CD14-positive monocyte (primary cell): Measurements from ENCODE around the gene MTSS2. TPM values are rescaled to one million over a fixed set of nuclear protein-coding genes. Genes with fewer than 3 reads are reported as not detected.

Experiments used
- DNase-seq, 3 donors: peaks; one replicate each; pipeline ENCODE4 v3.0.0-alpha.2; 2011 to 2022
- H2AFZ ChIP-seq: 2 replicates; pipeline ENCODE4 v1.6.0; 2012; ENCODE audit warnings: mild to moderate bottlenecking, low read depth, low read length, inconsistent platforms; ENCODE audit not compliant: insufficient read depth, poor library complexity, severe bottlenecking
- H3K27ac ChIP-seq, 2 donors: 1 replicate in 1 of 2; 2 replicates in 1 of 2; pipeline ENCODE4 v1.5.1; 2012 to 2013; ENCODE audit warnings: low read length in 2 of 2, control low read depth in 1 of 2, inconsistent platforms in 1 of 2, low read depth in 1 of 2, mild to moderate bottlenecking in 1 of 2
- H3K27me3 ChIP-seq, 2 donors: one replicate each; pipeline versions ENCODE4 v1.6.0 to v1.6.1; 2011 to 2013; ENCODE audit warnings: low read length in 2 of 2; ENCODE audit not compliant: control insufficient read depth in 2 of 2, insufficient read depth in 2 of 2
- H3K36me3 ChIP-seq, 2 donors: replicated peaks in 1 of 2; 1 replicate in 1 of 2; 2 replicates in 1 of 2; pipeline versions ENCODE4 v1.5.1 to v1.6.1; 2012 to 2013; ENCODE audit warnings: low read length in 2 of 2, control low read depth in 1 of 2, inconsistent platforms in 1 of 2, mild to moderate bottlenecking in 1 of 2; ENCODE audit not compliant: insufficient read depth in 2 of 2, control insufficient read depth in 1 of 2
- H3K4me1 ChIP-seq, 2 donors: 1 replicate in 1 of 2; 2 replicates in 1 of 2; pipeline versions ENCODE4 v1.5.1 to v1.6.1; 2012 to 2013; ENCODE audit warnings: low read length in 2 of 2, control low read depth in 1 of 2, inconsistent platforms in 1 of 2, mild to moderate bottlenecking in 1 of 2, moderate library complexity in 1 of 2; ENCODE audit not compliant: insufficient read depth in 2 of 2, control insufficient read depth in 1 of 2
- H3K4me2 ChIP-seq: replicated peaks from 2 replicates; pipeline ENCODE3; 2012; ENCODE audit warnings: low read length, moderate library complexity, mild to moderate bottlenecking; ENCODE audit not compliant: poor library complexity, severe bottlenecking; ENCODE audit errors: extremely low read depth
- H3K4me3 ChIP-seq, 3 experiments: fragments of 200-600 bp in 1 of 3; sonication (generic) in 1 of 3; replicated peaks in 1 of 3; 1 replicate in 2 of 3; 2 replicates in 1 of 3; pipeline ENCODE4 v1.5.1; 2011 to 2013; ENCODE audit warnings: low read length in 3 of 3, mild to moderate bottlenecking in 3 of 3, control low read depth in 2 of 3, low read depth in 2 of 3, inconsistent platforms in 1 of 3, moderate library complexity in 1 of 3
- H3K79me2 ChIP-seq: 2 replicates; pipeline ENCODE4 v1.6.0; 2012; ENCODE audit warnings: mild to moderate bottlenecking, control low read depth, inconsistent platforms, low read length, moderate library complexity; ENCODE audit not compliant: insufficient read depth
- H3K9ac ChIP-seq: 2 replicates; pipeline ENCODE4 v1.6.0; 2017; ENCODE audit warnings: low read length, mild to moderate bottlenecking; ENCODE audit not compliant: insufficient read depth, poor library complexity, severe bottlenecking
- H3K9me3 ChIP-seq, 2 donors: replicated peaks in 1 of 2; 1 replicate in 1 of 2; 2 replicates in 1 of 2; pipeline versions ENCODE4 v1.5.1 to v1.6.1; 2012 to 2013; ENCODE audit warnings: low read length in 2 of 2, control low read depth in 1 of 2; ENCODE audit not compliant: control insufficient read depth in 1 of 2, insufficient read depth in 1 of 2
- H4K20me1 ChIP-seq: 2 replicates; pipeline ENCODE4 v1.6.0; 2012; ENCODE audit warnings: mild to moderate bottlenecking, low read length, control low read depth, moderate library complexity; ENCODE audit not compliant: insufficient read depth
- H3K27ac Mint-ChIP-seq, 7 donors: one replicate each; pipeline ENCODE4 v1.8.0; 2020; ENCODE audit warnings: mild to moderate bottlenecking in 7 of 7, mixed read lengths in 7 of 7, moderate library complexity in 6 of 7, inconsistent platforms in 2 of 7
- H3K27me3 Mint-ChIP-seq, 3 donors: one replicate each; pipeline ENCODE4 v1.8.0; 2021 to 2022; ENCODE audit warnings: low read depth in 3 of 3, mild to moderate bottlenecking in 3 of 3, mixed read lengths in 3 of 3, moderate library complexity in 3 of 3, inconsistent platforms in 1 of 3
- H3K36me3 Mint-ChIP-seq, 2 donors: one replicate each; pipeline ENCODE4 v1.8.0; 2020; ENCODE audit warnings: mixed read lengths in 2 of 2, inconsistent platforms in 1 of 2, mild to moderate bottlenecking in 1 of 2
- H3K4me1 Mint-ChIP-seq: one replicate; pipeline ENCODE4 v1.8.0; 2020; ENCODE audit warnings: mild to moderate bottlenecking, mixed read lengths
- H3K4me3 Mint-ChIP-seq, 2 donors: one replicate each; pipeline ENCODE4 v1.8.0; 2020; ENCODE audit warnings: mild to moderate bottlenecking in 2 of 2, mixed read lengths in 2 of 2, moderate library complexity in 1 of 2
- H3K9me3 Mint-ChIP-seq, 7 donors: one replicate each; pipeline ENCODE4 v1.8.0; 2020 to 2022; ENCODE audit warnings: mixed read lengths in 7 of 7, mild to moderate bottlenecking in 6 of 7, moderate library complexity in 6 of 7, inconsistent platforms in 2 of 7
- WGBS: methylation state at CpG from one replicate; pipeline ENCODE4 v1.1.5; 2013; ENCODE audit warnings: missing lambda C conversion rate; ENCODE audit not compliant: insufficient coverage; 5-methylcytosine and 5-hydroxymethylcytosine counted together
- intact Hi-C, 2 donors: fragments of 100-400 bp; cut with micrococcal nuclease; formaldehyde crosslinking; loops; one replicate each; pipeline versions ENCODE4 v1.15.0 to v1.15.1; 2023
- polyA plus RNA-seq, 3 donors: library from polyadenylated mRNA; depleted of rRNA in 1 of 3; unstranded in 2 of 3; stranded (reverse) in 1 of 3; fragments of 300-500 nt in 2 of 3; fragments of >200 nt in 1 of 3; fragmentation: Illumina TruSeq in 2 of 3; gene quantifications; 1 replicate in 2 of 3; 2 replicates in 1 of 3; pipeline ENCODE4 v1.2.3, GENCODE V29; 2012 to 2021
- TF ChIP-seq, protein P1 (sequence below): fragments of 200-600 bp; IDR thresholded peaks from one replicate; pipeline ENCODE4 v1.8.0; 2022; ENCODE audit warnings: antibody characterized with exemption, mild to moderate bottlenecking

MTSS2 gene
- polyA plus RNA-seq, 3 donors, result 1.5 TPM; not detected in 2

- Mint-ChIP-seq H3K27me3 (peaks cover 0 to 9% (median 3%) of the 10 kb centered on the region in 3 donors), H3K4me3 (no peak overlapping the region), H3K4me1 (no peaks in the 10 kb centered on the region), H3K36me3 (no peaks in the 10 kb centered on the region), H3K9me3 (peaks cover 0 to 3% (median 0%) of the 10 kb centered on the region in 7 donors), H3K27ac (no peak overlapping the region)
- WGBS, result 92% methylated on average over 26 of the region's 31 CpGs
- no peaks in the 10 kb centered on the region for H3K27me3 ChIP-seq
- H3K27ac ChIP-seq, result no peak overlapping the region
- no peak overlapping the region for H3K9ac ChIP-seq
- no peak overlapping the region for H2AFZ ChIP-seq
- H3K4me2 ChIP-seq, result no peak overlapping the region
- no peaks in the 10 kb centered on the region for H3K4me1 ChIP-seq
- intact Hi-C loops, result no loop called here
- H3K4me3 ChIP-seq, result no peak overlapping the region
- H3K79me2 ChIP-seq, result no peaks in the 10 kb centered on the region
- no peaks in the 10 kb centered on the region for H3K36me3 ChIP-seq
- DNase-seq, result no peak
- TF ChIP-seq, protein P1, sequence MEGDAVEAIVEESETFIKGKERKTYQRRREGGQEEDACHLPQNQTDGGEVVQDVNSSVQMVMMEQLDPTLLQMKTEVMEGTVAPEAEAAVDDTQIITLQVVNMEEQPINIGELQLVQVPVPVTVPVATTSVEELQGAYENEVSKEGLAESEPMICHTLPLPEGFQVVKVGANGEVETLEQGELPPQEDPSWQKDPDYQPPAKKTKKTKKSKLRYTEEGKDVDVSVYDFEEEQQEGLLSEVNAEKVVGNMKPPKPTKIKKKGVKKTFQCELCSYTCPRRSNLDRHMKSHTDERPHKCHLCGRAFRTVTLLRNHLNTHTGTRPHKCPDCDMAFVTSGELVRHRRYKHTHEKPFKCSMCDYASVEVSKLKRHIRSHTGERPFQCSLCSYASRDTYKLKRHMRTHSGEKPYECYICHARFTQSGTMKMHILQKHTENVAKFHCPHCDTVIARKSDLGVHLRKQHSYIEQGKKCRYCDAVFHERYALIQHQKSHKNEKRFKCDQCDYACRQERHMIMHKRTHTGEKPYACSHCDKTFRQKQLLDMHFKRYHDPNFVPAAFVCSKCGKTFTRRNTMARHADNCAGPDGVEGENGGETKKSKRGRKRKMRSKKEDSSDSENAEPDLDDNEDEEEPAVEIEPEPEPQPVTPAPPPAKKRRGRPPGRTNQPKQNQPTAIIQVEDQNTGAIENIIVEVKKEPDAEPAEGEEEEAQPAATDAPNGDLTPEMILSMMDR, result no peak
- H4K20me1 ChIP-seq, result no peaks in the 10 kb centered on the region
- H3K9me3 ChIP-seq, result no peaks in the 10 kb centered on the region
These were observed 6.8 kb downstream of the MTSS2 start for GRCh38 chr16:70678898-70679670.

DNA sequence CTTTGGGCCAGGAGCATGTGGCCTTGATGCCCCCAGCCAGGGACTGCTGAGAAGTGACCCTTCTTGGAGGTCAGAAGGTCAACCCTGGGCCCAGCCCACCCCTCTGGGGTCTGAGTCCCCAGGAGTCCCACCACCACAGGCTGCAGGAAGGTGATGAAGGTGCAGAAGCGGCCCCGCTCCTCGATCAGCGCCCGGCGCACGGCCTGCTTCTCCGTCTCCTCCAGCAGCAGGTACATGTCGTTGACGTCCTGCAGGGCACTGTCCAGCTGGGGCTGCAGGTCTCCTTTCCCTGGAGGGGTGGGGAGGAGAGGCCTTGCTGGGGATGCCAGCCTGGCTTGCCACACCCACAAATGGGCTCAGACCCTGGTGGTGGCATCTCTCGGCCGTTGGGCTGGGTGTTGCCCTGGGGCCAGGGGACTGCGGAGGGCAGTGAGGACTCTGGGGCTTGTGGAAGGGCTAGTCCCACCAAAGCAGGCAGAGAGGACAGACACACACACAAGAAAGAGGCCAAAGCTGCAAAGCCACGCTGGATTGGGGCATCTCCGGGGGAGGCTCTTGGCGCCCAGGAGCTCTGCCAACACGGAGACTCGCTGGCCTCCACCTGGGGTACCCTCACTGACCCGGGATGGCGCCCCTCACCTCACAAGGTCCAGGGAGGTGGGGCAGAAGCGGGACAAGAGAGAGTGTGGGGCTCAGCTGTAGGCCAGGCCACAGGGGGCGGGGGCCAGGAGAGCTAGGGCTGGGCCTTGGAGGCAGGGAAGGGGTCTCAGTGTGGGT, 7.5 kb downstream of the MTSS2 start:
- no peaks in the 10 kb centered on the region for H4K20me1 ChIP-seq
- H3K27ac ChIP-seq, result no peak overlapping the region
- no peaks in the 10 kb centered on the region for H3K4me1 ChIP-seq
- H3K79me2 ChIP-seq, result no peaks in the 10 kb centered on the region
- no peaks in the 10 kb centered on the region for H3K9me3 ChIP-seq
- WGBS, result 98% methylated on average over 22 of the region's 22 CpGs
- Mint-ChIP-seq H3K36me3 (no peaks in the 10 kb centered on the region), H3K4me3 (no peak overlapping the region), H3K27ac (no peak overlapping the region), H3K9me3 (peaks cover 0 to 3% (median 0%) of the 10 kb centered on the region in 7 donors), H3K4me1 (no peaks in the 10 kb centered on the region), H3K27me3 (peaks cover 0 to 6% (median 0%) of the 10 kb centered on the region in 3 donors)
- H3K4me3 ChIP-seq, result no peak overlapping the region
- H3K4me2 ChIP-seq, result no peak overlapping the region
- no peaks in the 10 kb centered on the region for H3K36me3 ChIP-seq
- DNase-seq, result no peak
- intact Hi-C loops, result no loop called here
- H3K9ac ChIP-seq, result no peak overlapping the region
- H2AFZ ChIP-seq, result no peak overlapping the region
- TF ChIP-seq, protein P1, result no peak
- H3K27me3 ChIP-seq, result no peaks in the 10 kb centered on the region
